CD4-positive, CD25-positive, alpha-beta regulatory T cell (primary cell): ENCODE results near the gene TCHP. TPM values are rescaled to one million over a fixed set of nuclear protein-coding genes. Genes with fewer than 3 reads are reported as not detected.
"Not testable (repeated sequence)": the region's sequence is repeated elsewhere in the genome, so short reads cannot be mapped to it uniquely, and the experiment has no call there.

Experiments
- ATAC-seq, 2 donors: fragments of 150-1000 bp; cut with Tn5 transposase; one replicate each; pipeline ENCODE4 v1.10.0; 2021; ENCODE audit warnings: low read depth in 2 of 2, moderate number of reproducible peaks in 2 of 2, moderate library complexity in 1 of 2
- DNase-seq, 3 donors: peaks; one replicate each; pipeline versions ENCODE4 v3.0.0 to v3.0.0-alpha.2; 2012 to 2022; ENCODE audit warnings: mixed read lengths in 1 of 3
- H3K27ac ChIP-seq: one replicate; pipeline ENCODE4 v1.7.0; 2013; ENCODE audit warnings: mild to moderate bottlenecking, low read length; ENCODE audit not compliant: insufficient read depth, poor library complexity, severe bottlenecking
- H3K27me3 ChIP-seq: one replicate; pipeline ENCODE4 v1.7.0; 2013; ENCODE audit warnings: low read length; ENCODE audit not compliant: control insufficient read depth, insufficient read depth
- H3K36me3 ChIP-seq: one replicate; pipeline ENCODE4 v1.7.0; 2013; ENCODE audit warnings: mild to moderate bottlenecking, low read length, moderate library complexity; ENCODE audit not compliant: control insufficient read depth, insufficient read depth
- H3K4me1 ChIP-seq: 2 replicates; pipeline ENCODE4 v1.7.0; 2013; ENCODE audit warnings: mild to moderate bottlenecking, low read length; ENCODE audit not compliant: insufficient read depth, control insufficient read depth, poor library complexity, severe bottlenecking
- H3K4me3 ChIP-seq: one replicate; pipeline ENCODE4 v1.7.0; 2013; ENCODE audit warnings: low read depth, mild to moderate bottlenecking, low read length, moderate library complexity
- H3K9me3 ChIP-seq, 2 experiments: 1 replicate in 1 of 2; 2 replicates in 1 of 2; pipeline ENCODE4 v1.7.0; 2013; ENCODE audit warnings: low read length in 2 of 2, mild to moderate bottlenecking in 1 of 2, moderate library complexity in 1 of 2; ENCODE audit not compliant: control insufficient read depth in 2 of 2
- H3K27ac Mint-ChIP-seq, 3 donors: one replicate each; pipeline ENCODE4 v1.8.0; 2020 to 2022; ENCODE audit warnings: mild to moderate bottlenecking in 3 of 3, mixed read lengths in 3 of 3, moderate library complexity in 2 of 3
- H3K27me3 Mint-ChIP-seq: one replicate; pipeline ENCODE4 v1.8.0; 2022; ENCODE audit warnings: mild to moderate bottlenecking, mixed read lengths
- H3K36me3 Mint-ChIP-seq: one replicate; pipeline ENCODE4 v1.8.0; 2020; ENCODE audit warnings: mixed read lengths
- H3K4me1 Mint-ChIP-seq, 4 donors: one replicate each; pipeline ENCODE4 v1.8.0; 2020 to 2022; ENCODE audit warnings: mixed read lengths in 4 of 4, mild to moderate bottlenecking in 1 of 4
- H3K4me3 Mint-ChIP-seq, 4 donors: one replicate each; pipeline ENCODE4 v1.8.0; 2020 to 2022; ENCODE audit warnings: mild to moderate bottlenecking in 4 of 4, mixed read lengths in 4 of 4, moderate library complexity in 3 of 4
- H3K9me3 Mint-ChIP-seq, 7 donors: one replicate each; pipeline ENCODE4 v1.8.0; 2020 to 2022; ENCODE audit warnings: mixed read lengths in 7 of 7, mild to moderate bottlenecking in 3 of 7, moderate library complexity in 2 of 7
- polyA plus RNA-seq, 4 donors: library from polyadenylated mRNA; unstranded; fragments of 300-500 nt; fragmentation: Illumina TruSeq; gene quantifications; one replicate each; pipeline ENCODE4 v1.2.3, GENCODE V29; 2021
- total RNA-seq: library from RNA; stranded (reverse); gene quantifications from one replicate; pipeline ENCODE4 v1.2.3, GENCODE V29; 2022

TCHP gene
- total RNA-seq (29.8 TPM), polyA plus RNA-seq (10 to 100 TPM in 2 of 4 donors, 1 to 10 TPM in 2; 9.0 to 11.7 (median 9.8) TPM)

DNA sequence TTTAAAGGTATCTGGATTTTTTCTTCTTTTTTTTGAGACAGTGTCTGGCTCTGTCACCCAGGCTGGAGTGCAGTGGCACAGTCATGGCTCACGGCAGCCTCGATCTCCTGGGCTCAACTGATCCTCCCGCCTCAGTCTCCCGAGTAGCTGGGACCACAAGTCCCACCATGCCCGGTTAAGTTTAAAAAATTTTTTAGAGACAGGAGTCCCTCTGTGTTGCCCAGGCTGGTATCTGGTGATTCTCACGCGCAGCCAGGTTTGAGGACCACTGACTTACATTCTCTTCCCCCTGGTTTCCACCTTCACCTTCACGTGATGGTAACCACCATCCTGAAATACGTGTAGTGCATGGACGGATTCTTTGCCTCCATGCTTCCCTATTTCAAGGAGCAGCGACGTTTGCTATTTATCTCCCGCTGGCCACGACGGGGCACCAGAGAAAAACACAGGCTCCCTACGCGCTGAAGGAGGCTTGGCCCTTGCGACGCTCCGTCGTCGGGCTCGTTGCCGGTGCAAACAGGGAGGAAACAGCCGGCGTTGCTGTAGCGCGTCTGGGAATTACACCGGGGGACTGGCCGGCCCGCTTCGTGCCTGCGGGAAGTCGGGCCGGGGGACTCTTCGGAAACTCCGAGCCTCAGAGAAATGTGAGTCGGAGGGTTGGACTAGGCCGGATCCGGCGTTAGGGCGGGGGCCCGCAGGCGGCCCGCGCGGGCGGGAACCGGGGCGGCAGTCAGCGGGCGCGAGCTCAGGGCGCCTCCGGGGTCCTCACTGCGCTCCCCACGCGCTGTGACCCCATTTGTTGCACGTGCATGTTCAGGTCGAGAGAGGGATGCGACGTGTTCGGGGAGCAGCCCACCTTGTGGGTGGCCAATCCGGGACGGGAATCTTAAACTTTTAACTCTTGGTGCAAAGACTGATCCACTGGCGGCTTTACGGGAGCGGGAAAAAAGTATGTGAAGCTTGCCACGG, at the start of gene TCHP:
Gene TCHP, plus strand, starts transcription at position 492 of the 969 bp plus-strand sequence. CDS start 2,753 bp downstream, outside the sequence.
- Mint-ChIP-seq H3K36me3 (peaks cover 15% of the 10 kb centered on the region), H3K4me1 (peaks cover 11 to 38% (median 17%) of the 10 kb centered on the region in 4 donors), H3K27me3 (no peaks in the 10 kb centered on the region), H3K27ac (peak within 1 kb of the TSS; percentile 98 to 99 (median 98)), H3K4me3 (peak within 1 kb of the TSS; percentile 80 to 98 (median 96)), H3K9me3 (no peaks in the 10 kb centered on the region)
- Histone ChIP-seq H3K9me3 (no peaks in the 10 kb centered on the region), H3K36me3 (peaks cover 25% of the 10 kb centered on the region), H3K27me3 (no peaks in the 10 kb centered on the region), H3K4me3 (peak within 1 kb of the TSS; percentile 92), H3K4me1 (peaks cover 26% of the 10 kb centered on the region), H3K27ac (peak within 1 kb of the TSS; percentile 65)
- peak; percentile 86 to 88 for ATAC-seq
- DNase-seq, result peak; percentile 45 to 88 (median 76)

DNA sequence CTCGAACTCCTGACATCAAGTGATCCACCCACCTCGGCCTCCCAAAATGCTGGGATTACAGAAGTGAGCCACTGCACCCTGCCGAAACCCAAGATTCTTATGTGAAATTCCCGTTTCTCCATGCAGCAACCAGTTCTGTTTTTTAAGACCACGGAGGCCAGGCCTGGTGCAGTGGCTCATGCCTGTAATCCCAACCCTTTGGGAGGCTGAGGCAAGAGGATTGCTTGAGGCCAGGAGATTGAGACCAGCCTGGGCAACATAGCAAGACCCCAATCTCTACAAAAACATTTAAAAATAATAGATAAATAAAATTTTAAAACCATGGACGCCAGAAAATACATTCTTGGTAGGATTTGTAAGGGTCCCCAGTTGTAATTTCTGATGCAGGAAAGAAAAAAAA, 49.6 kb upstream of the TCHP start:
- H3K27ac Mint-ChIP-seq, H3K27me3 ChIP-seq, H3K27ac ChIP-seq, ATAC-seq, H3K9me3 ChIP-seq, H3K36me3 Mint-ChIP-seq, H3K27me3 Mint-ChIP-seq, H3K4me3 ChIP-seq, H3K4me1 ChIP-seq, H3K4me3 Mint-ChIP-seq, H3K9me3 Mint-ChIP-seq, DNase-seq: not testable (repeated sequence)
- H3K36me3 ChIP-seq, result peaks cover 17% of the 10 kb centered on the region
- H3K4me1 Mint-ChIP-seq, result peaks cover 5 to 12% (median 6%) of the 10 kb centered on the region in 4 donors

DNA sequence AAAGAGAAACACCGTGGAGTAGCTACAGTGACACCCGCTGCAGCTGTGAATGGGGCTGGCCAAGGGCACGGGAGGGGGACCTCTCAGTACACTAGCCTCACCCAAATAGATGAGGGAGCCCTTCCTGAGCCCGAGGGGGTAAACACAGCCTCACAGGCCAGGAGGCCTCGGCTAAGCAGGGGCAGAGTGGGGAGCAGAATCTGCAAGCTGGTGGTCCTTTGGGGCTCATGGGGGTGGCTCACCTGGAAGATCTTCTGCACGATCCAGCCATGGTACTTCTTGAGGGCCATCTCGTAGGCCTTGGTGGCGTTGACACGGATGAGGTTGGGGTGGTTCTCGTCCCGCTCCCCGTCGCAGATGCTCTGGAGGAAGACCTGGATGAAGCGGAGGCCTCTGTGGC, 44.7 kb upstream of the TCHP start:
- no peak for ATAC-seq
- peaks cover 36% of the 10 kb centered on the region for H3K36me3 ChIP-seq
- no peak overlapping the region for H3K27ac Mint-ChIP-seq
- H3K36me3 Mint-ChIP-seq, result peaks cover 21% of the 10 kb centered on the region
- no peaks in the 10 kb centered on the region for H3K27me3 Mint-ChIP-seq
- no peaks in the 10 kb centered on the region for H3K27me3 ChIP-seq
- no peaks in the 10 kb centered on the region for H3K9me3 ChIP-seq
- no peak for DNase-seq
- H3K4me1 Mint-ChIP-seq, result peaks cover 2 to 6% (median 6%) of the 10 kb centered on the region in 4 donors
- H3K4me3 Mint-ChIP-seq, result no peak overlapping the region
- H3K4me1 ChIP-seq, result no peaks in the 10 kb centered on the region
- H3K9me3 Mint-ChIP-seq, result no peaks in the 10 kb centered on the region
- no peak overlapping the region for H3K27ac ChIP-seq
- H3K4me3 ChIP-seq, result no peak overlapping the region

GRCh38 chr12:109857715-109858114, 42.4 kb upstream of the TCHP start:
- no peaks in the 10 kb centered on the region for H3K9me3 ChIP-seq
- Mint-ChIP-seq H3K4me3 (no peak overlapping the region), H3K9me3 (no peaks in the 10 kb centered on the region), H3K27me3 (no peaks in the 10 kb centered on the region), H3K27ac (peak overlapping the region in 1 of 3 donors; percentile 86), H3K4me1 (peaks cover 2 to 6% (median 6%) of the 10 kb centered on the region in 4 donors), H3K36me3 (peaks cover 17% of the 10 kb centered on the region)
- H3K36me3 ChIP-seq, result peaks cover 34% of the 10 kb centered on the region
- ATAC-seq (no peak), DNase-seq (no peak)
- no peak overlapping the region for H3K27ac ChIP-seq
- H3K4me1 ChIP-seq, result no peaks in the 10 kb centered on the region
- H3K27me3 ChIP-seq, result no peaks in the 10 kb centered on the region
- no peak overlapping the region for H3K4me3 ChIP-seq

DNA sequence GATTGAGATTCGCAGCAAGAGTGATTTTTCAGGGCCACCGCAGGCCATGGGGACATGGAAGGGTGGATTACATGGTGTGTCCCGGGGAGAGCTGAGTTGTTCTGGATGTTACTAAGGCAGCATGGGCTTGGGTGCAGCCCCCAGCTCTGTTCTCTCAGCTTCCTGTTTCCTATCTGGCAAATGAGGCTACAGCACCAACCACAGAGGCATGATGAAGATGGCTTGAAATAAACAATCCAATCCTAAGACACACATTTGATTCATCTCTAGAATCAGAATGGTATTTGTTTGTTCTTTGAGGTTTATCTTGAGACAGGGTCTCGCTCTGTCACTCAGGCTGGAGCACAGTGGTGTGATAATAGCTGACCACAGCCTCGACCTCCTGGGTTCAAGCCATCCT, 41.3 kb upstream of the TCHP start:
- Histone ChIP-seq H3K36me3 (peaks cover 34% of the 10 kb centered on the region), H3K9me3 (no peaks in the 10 kb centered on the region), H3K27ac (no peak overlapping the region), H3K4me1 (no peaks in the 10 kb centered on the region), H3K4me3 (no peak overlapping the region), H3K27me3 (no peaks in the 10 kb centered on the region)
- Mint-ChIP-seq H3K36me3 (peaks cover 17% of the 10 kb centered on the region), H3K4me3 (no peak overlapping the region), H3K27ac (peak overlapping the region; percentile 79 to 87 (median 85)), H3K4me1 (peaks cover 0 to 9% (median 6%) of the 10 kb centered on the region in 4 donors), H3K9me3 (peaks cover 0 to 3% (median 0%) of the 10 kb centered on the region in 7 donors), H3K27me3 (no peaks in the 10 kb centered on the region)
- ATAC-seq (no peak), DNase-seq (no peak)

GRCh38 chr12:109860977-109861376, 39.1 kb upstream of the TCHP start:
- H3K36me3 Mint-ChIP-seq, result peaks cover 17% of the 10 kb centered on the region
- ATAC-seq (no peak), DNase-seq (no peak)
- H3K4me1 Mint-ChIP-seq, result peaks cover 8 to 29% (median 14%) of the 10 kb centered on the region in 4 donors
- no peak overlapping the region for H3K27ac ChIP-seq
- no peaks in the 10 kb centered on the region for H3K9me3 ChIP-seq
- H3K36me3 ChIP-seq, result peaks cover 17% of the 10 kb centered on the region
- H3K27ac Mint-ChIP-seq, result no peak overlapping the region
- H3K27me3 Mint-ChIP-seq, result no peaks in the 10 kb centered on the region
- no peaks in the 10 kb centered on the region for H3K27me3 ChIP-seq
- peaks cover 6% of the 10 kb centered on the region for H3K4me1 ChIP-seq
- no peak overlapping the region for H3K4me3 Mint-ChIP-seq
- peaks cover 0 to 3% (median 0%) of the 10 kb centered on the region in 7 donors for H3K9me3 Mint-ChIP-seq
- no peak overlapping the region for H3K4me3 ChIP-seq

GRCh38 chr12:109861689-109862314, 38.3 kb upstream of the TCHP start:
- Histone ChIP-seq H3K4me3 (no peak overlapping the region), H3K9me3 (no peaks in the 10 kb centered on the region), H3K36me3 (peaks cover 16% of the 10 kb centered on the region), H3K27me3 (no peaks in the 10 kb centered on the region), H3K27ac (no peak overlapping the region), H3K4me1 (peaks cover 6% of the 10 kb centered on the region)
- Mint-ChIP-seq H3K4me1 (peaks cover 8 to 33% (median 18%) of the 10 kb centered on the region in 4 donors), H3K36me3 (peaks cover 17% of the 10 kb centered on the region), H3K9me3 (peaks cover 0 to 3% (median 0%) of the 10 kb centered on the region in 7 donors), H3K27me3 (no peaks in the 10 kb centered on the region), H3K4me3 (no peak overlapping the region), H3K27ac (peak overlapping the region in 2 of 3 donors; percentile 42 to 56)
- DNase-seq (no peak), ATAC-seq (no peak)
